Fibroblast of the conjunctiva (primary cell): ENCODE data around the gene RAB36.

Experiments
- DNase-seq: peaks from one replicate; pipeline ENCODE4 v3.0.0-alpha.2; 2010; ENCODE audit warnings: low read depth

RAB36 gene

DNA sequence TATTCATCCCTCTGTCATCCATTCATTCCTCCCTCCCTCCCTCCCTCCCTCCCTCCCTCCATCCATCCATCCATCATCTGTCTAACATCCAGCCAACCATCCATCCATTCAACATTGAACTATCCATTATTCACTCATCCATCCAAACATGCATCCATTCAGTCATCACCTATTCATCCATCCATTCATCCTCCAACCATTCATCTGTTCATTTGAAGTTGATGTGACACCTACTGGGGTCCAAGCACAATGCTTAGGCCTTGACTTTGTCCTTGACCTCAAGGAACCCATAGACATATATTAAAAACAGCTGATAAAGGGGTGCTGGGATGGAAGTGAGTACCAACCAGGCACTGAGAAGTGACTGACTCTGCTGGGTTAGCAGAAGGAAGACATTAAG lies 61.6 kb downstream of the RAB36 start:
- no peak for DNase-seq

- no peak for DNase-seq
Measured at GRCh38 chr22:23207729-23208393, 62.6 kb downstream of the RAB36 start.

DNA sequence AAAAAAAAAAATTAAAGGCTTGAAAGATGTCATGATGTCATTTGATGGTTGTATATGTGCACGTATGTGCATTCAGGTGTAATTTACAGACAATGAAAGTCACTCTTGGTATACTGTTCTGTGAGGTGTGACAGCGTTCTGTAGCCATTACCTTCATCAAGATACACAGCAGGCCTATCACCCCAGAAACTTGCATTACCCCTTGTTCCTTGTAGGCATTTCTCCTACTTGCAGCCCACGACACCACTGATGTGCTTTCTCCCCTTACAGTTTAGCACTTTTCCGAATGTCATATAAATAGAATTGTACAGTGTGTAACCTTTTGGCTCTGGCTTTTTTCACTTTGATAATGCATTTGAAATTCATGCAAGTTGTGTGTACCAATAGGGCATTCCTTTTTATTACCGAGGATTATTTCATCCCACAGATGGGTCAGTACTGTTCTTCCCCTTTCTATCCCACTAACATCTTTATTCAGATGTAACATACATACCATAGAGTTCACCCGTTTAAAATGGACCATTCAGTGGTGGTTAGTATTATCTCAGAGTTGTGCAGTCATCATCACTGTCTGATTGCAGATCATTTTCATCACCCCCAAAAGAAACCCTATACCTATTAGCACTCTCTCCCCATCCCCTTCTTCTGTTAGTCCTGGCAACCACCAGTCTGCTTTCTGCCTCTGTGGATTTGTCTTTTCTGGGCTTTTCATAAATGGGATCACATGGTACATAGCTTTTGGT lies 65.3 kb downstream of the RAB36 start:
- DNase-seq = no peak

DNA sequence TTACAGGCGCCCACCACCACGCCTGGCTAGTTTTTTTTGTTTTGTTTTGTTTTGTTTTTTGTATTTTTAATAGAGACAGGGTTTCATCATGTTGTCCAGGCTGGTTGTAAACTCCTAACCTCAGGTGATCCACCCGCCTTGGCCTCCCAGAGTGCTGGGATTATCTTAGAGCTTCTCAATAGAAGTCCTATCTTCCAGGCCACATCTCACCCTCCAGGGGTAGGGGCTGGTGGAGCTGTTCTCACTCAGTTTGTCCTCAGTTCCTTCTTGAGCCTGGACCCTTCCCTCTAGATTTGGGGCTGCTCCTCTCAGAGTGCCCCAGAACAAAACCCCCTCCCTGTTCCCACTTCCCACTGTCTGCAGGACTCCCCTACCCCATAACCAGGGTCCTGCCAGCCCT lies 66.3 kb downstream of the RAB36 start:
- no peak for DNase-seq

GRCh38 chr22:23212061-23213021 lies 67.1 kb downstream of the RAB36 start:
- no peak for DNase-seq

DNA sequence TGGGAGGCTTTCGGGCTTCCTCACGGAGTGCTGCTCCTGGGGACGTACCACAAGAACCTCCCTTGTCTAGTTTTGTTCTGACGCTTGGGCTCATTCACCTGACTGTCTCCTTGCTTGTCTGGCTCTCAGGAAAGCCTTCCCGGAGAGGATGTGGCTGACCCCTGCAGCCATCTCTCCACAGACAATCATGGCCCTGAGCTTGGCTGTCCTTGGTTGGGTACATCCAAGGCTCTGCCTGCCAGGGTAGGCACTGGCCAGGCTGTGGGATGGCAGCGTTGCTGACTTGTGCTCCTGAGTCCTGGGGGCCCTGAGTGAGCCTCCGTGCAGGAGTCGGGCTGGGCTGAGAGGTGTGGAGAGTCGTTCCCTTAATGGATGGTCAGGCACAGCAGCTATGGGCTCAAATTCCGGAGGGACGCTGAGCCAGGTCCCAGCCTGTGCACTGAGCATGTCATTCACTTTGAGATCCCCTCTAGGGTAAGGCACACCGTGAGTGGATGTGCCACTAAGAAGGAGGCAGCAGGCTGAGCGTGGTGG lies 67.8 kb downstream of the RAB36 start:
- DNase-seq = no peak

DNA sequence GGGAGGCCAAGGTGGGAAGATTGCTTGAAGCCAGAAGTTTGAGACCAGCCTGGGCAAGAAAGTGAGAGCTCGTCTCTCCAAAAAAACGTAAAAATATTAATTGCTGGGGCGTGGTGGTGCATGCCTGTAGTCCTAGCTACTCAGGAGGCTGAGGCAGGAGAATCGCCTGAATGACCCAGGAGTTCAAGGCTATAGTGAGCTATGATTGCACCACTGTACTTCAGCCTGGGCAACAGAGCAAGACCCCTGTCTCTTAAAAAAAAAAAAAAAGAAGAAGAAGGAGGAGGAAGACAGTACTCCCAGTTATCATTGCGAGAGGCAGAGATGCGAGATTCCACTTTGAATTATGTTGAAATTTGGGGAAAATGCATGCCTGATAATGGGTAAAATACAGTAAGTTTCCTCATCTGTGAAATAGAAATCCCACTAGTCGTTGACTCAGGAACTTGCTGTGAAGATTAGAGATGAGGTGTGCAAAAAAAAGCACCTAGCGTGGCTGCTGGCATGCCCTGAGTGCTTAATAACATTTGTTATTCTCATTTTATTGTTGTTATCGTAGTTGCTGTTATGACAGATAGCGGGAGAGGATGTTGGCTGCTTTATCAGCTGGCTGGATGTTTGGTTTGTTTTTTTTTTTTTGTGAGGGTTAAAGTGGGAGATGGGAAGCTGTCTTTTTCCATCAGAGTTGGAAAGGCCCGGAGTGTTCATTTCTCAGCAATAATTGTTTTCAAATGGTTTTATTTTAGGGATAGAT lies 68.5 kb downstream of the RAB36 start:
- no peak for DNase-seq
